Endometrial microvascular endothelial cells (primary cell): ENCODE measurements around the gene AAK1. TPM values are rescaled to one million over a fixed set of nuclear protein-coding genes. Genes with fewer than 3 reads are reported as not detected.

Source experiments
- in situ Hi-C: cut with HindIII; loops from 2 replicates; pipeline ENCODE4 v1.10.0; 2017; ENCODE audit warnings: low sequenced_read_pairs, low pct_unique_long_range_greater_than_20kb; ENCODE audit errors: inconsistent ontology term
- total RNA-seq: library from RNA; depleted of rRNA; stranded (reverse); fragments of >200 nt; gene quantifications from one replicate; pipeline ENCODE4 v1.2.3, GENCODE V29; 2015; ENCODE audit errors: inconsistent ontology term

AAK1 gene
- total RNA-seq, 1 donor from 2014 or later: 47.8 TPM

DNA sequence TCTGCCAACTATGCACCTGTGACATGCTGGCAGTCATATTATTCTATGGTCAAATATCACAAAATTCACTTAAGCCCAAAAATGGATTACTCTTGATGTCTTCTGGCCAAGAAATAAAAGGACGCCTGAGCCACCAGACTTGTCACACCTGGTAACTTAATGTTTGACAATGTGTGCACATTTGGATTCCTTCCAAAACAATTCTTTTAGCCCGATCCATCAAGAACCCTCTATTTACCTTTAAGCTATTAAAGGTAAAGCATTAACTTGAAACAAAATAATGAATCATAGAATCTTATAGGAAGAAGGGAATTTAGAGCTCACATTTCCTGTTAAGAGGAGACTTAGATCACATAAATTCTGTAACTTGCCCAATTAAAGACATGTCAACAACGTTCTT lies 159.8 kb downstream of the AAK1 start:
- in situ Hi-C loops: no loop called here

DNA sequence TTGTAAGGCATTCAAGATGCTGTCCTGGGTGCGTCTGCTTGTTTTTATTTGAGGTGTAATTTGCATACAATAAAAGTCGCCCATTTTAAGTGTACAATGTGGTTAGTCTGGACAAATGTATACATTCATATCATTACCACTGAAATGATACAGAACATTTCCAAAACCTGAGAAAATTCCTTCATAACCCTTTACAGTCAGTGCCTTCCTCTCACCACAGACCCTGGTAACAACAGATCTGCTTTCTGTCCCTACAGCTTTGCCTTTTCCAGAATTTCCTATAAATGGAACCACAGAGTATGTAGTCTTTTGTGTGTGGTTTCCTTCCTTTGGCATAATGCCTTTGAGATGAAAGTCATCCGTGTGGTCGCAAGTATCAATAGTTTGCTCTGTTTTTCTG lies 160.5 kb downstream of the AAK1 start:
- in situ Hi-C loops: no loop called here

DNA sequence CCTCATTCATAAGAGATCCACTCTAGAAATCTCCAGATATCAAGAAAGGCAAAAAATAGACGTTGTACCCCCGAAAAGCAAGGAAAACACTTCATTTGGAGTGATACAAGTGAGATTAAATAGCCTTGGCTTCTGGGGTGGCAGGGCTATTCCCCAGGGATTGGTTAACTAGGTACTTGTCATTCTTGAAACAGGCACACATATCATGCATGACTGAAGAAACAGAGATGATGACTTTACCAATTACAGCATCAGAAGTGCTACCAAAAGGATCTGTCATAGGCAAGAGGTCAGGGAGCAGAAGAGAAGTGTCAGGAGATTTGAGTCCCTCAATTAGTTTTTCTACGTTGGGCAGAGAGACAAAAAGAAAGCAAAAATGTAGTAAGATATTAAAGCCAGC lies 161.1 kb downstream of the AAK1 start:
- in situ Hi-C loops: no loop called here

DNA sequence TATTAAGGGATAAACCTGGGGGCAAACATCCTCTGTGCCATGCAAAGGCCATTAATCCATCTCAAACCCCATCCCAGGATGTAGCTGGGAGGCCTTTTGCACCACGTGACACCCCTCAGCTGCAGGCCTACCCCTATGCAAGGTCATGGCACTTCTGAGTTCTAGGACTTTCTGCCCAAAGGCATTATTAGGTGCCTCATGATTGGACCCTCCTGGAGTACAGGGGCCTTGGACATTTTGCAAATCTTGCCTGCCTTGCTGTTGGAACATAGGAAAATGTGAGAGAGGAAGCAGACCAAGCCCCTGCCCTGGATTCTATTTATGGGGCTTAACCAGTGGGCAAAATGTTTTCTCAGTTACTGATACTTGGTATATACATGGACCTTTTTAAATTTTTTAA lies 162.1 kb downstream of the AAK1 start:
- in situ Hi-C loops: no loop called here

DNA sequence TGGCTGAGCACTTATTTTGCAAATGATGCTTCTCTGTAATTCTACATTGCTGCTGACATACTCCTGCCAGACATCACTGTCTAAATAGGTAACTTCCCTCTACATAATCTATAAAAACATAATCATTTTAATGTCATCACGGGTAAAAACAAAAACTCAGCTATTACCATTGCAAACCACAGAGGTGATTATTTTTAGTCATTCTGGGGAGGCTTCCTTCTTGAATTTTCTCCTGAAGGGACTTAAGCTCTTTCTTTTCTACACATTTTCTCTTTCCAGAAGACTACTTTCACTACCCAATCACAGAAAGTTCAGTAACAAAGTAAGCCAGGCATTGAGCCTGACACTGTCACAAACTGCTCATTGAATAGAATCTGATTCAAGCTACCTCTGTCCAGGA lies 165.9 kb downstream of the AAK1 start:
- in situ Hi-C loops: no loop called here

DNA sequence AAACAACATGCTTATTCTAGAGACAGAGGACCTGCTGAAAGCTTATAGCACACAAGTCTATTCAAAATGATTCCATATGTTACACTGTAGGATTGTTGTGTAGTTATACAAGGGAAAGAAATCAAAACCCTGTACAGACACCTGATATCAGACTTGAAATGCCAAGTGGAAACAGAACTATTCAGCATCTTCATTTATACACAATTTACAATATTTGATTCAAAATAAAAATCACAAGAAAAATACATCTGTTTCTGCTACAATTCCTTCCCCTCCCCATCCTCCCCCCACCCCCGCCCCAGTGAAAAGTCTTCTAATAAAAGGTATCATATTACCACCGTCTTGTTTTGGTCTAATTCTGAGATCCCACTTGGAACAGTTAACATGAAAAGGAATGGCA lies 168.9 kb downstream of the AAK1 start:
- in situ Hi-C loops: no loop called here

DNA sequence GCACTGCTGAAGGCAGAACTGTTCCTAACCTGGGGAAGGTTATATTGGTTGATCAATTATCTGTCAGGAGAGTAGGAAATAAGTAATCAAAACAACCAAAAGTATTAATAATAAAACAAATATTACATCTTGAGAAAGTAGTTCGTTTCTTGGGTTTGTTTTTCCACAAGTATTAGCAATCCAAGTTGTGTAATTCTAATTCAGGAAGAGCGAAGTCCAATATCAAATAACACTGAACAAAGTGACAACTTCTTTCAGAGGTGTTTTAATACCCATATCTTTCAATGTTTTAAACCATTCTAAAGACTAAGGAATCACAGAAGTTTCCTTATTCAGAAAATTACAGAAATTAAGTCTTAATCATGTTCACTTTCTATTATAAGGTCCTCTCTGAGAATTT lies 171.7 kb downstream of the AAK1 start:
- in situ Hi-C loops: no loop called here

DNA sequence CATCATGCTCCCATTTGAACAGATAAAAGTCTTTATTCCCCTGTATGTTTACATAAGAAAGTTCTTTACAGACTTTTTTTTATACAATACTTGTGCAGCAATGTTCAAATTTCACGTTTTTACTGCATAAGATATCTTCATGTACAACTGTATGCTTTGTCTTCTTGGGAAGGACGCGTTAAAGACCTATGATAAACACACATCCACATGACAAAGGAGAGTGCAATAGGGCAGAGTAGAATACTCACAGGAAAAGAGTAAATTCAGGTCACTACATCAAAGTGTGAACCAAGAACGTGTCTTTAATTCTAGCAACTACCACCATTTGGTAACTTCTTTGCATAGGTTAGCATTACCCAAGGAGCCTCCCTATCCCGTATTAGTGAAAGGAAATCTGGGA lies 172.6 kb downstream of the AAK1 start:
- in situ Hi-C loops: no loop called here

DNA sequence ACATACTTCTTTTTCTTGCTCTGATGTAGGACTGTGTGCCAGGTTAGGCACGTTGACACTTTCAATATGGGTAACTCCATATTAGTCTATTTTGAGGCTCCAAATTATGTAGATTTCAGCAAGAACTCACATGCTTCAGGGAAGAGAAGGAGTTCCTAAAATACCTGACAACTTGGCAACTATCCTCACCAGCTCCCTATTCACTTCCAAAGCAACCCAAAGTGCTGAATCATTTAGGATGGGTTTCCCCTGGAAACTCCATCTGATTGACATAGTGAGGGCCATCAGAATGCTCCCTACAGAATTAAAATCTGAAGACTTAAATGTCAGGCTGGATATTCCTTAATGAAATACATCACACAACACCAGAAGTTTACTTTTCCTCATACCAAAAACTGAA lies 173.8 kb downstream of the AAK1 start:
- in situ Hi-C loops: no loop called here

DNA sequence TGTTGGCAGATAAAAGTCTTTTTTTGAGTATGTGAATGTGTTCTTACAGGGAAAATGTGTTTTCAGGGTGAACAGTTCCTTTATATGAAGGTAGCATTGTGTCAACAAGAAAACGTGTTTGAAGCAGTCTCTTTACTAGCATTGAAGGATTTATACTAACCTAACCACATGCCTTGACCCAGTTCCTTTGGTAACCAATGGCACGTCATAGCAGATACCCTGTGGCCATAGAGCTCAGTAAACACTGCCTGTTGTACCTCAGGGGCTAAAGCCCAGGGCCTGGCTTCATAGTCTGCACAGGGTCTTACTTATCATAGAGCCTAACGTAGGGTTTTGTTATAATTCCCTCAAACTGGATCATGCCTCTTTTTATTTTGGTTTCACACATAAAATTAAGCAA lies 174.2 kb downstream of the AAK1 start:
- in situ Hi-C loops: no loop called here

DNA sequence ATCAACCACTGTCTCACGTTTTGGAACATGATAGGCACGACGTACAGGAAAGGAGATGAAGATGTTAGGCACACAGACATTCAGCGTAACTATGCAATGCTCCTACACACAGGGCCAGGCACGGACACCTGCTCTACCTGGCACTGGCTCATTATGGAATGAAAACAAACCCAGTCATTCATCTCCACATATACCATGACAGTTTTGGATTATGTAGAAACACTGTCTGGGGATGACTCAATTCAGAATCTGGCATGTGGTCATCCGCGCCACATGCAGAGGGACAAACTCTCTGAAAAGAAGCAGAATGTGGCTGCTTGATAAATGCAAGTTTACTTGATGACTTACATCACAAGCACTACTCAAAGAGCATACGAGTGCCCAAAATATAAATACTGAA lies 176.8 kb downstream of the AAK1 start:
- in situ Hi-C loops: no loop called here

DNA sequence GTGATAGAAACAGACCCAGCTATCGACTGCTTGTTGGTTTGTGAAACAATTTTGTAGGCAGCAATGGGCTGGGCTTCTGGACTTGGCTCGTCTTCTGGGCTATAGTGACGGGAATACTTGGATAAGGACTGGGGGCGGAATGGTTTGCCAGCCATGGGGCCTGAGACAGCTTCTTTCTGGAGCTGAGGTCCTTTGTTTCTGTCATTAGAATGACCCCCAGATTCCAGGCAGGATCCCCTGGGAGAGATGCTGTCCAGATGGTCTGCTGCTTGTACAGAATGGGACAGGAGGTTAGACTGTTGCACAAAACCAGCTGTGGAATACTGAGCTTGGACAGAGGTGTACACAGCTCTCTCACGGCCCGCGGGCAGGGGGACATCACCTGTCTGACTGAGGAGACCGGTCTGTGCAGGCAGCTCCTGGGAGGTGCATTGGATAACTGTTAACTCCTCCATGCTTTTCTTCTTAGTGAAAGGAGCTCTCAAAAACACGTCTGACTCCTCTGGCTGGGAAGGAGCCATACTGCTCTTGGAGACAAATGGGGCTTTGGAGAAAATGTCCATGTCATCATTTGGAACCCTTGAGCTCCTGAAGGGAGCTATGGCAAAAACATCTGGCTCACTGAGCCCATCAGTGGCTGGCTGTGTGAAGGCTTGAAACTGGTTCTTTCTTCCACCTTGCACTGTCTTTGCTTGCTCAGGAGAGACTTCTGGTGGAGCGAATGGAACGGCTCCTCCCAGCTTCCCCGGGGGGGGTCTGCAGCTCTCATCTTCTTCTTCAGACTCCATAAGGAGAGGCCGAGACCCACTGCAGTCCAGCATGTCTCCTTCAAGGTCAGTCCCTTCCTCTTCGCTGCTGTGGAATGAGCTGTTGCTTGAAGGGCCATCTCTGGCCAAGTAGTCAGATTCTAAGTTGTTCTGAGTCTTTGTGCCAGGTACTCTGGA lies 177.8 kb downstream of the AAK1 start:
- in situ Hi-C loops: no loop called here

DNA sequence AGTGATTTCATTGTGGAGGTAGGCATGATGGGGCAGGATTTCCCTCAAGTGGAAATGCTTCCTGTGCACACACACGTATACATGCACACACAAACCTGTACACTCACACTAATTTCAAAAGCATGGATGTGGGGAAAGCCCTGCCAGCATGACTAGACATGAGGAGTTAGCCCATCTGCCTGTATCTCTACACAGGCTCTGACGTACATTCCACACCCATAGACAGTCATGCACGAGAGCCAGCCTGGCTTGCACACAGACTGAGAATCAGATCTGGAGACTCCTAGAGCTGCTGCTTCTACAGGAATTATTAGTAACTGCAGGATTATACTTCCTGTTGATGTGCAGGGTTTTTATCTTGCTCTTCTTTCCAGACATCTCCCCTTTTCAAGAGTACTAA lies 179.0 kb downstream of the AAK1 start:
- in situ Hi-C loops: no loop called here

DNA sequence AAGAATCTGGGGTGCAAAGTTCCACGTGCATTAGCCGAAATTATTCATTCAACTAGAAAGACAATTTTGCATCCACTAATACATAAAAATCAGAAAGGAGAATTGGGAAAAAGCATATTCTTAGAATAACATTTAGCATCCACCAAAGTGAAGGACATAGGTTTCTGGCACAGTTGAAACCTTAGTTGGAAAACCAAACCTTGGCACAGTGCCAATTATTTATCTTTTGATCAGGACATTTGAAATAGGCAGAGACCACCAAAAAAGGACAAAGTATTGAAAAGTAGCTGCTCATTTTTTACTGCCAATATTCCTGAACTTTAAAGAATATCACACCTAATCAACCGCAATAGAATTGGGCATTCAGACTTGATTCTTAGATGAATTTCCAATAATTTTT lies 180.8 kb downstream of the AAK1 start:
- in situ Hi-C loops: no loop called here

DNA sequence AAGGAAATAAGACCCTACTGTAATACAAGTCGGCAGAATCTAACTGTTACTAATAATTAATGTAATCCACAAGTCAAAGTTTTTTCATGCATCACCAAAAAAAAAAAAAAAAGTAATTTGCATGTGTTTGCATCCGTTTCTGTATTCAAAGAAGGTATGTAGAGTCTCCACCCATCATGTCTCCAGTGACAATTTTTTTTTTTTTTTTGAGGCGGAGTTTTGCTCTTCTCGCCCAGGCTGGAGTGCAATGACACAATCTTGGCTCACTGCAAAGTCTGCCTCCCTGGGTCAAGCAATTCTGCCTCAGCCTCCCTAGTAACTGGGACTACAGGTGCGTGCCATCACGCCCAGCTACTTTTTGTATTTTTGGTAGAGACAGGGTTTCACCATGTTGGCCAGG lies 182.1 kb downstream of the AAK1 start:
- in situ Hi-C loops: no loop called here

DNA sequence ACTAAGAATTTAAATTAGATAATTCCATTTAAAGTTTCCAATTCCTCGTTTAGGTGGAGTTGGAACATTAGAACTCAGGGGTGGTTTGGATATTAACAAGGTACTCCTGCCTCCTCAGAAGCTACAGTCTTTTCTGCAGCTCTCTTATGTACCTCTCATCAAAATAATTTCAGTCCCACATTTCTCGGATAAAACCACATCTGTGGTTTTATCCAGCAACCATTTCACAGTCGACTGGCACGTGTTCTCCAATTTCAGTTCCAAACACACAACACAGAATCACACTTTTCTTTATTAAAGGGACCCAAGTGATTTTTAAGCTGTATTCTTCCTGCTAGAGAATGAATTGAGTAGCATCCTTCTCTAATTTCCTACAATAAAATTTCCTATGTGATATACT lies 183.6 kb downstream of the AAK1 start:
- in situ Hi-C loops: no loop called here

DNA sequence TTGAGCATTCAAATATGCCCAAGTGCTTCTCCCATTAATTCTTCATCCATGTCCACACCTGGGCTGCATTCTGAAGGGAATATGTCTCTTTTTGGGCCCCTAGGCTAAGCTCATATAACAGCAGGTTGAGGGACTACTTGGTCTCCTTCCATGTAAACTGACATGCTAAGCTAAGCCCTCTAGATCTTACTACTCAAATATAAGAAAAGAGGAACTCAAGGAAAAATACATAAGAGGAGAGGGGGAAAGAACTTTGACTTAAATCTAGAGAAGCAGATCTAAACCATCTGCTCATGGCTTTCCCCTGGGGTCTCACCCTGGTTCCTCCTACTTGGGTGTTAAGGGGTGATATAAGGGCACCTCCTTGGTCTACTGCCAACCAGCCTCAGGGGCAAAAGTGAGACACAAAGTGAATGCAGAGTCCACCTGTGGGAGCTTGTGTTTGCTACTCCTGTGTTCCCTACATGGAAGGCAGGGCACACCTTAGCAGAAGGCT lies 186.5 kb downstream of the AAK1 start:
- in situ Hi-C loops: no loop called here

DNA sequence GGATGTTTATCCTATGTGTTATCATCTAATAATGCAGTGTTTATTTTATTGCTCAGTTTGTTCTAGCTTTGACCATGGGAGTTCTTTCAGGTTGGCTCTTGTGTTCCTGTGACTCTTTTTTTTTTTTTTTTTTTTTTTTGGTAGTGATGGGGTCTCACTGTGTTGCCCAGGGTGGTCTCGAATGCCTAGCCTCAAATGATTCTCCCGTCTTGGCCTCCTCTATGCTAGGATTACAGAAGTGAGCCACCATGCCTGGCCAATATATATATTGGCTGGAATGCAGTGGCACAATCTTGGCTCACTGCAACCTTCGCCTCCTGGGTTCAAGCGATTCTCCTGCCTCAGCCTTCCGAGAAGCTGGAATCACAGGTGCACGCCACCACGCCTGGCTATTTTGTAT lies 187.4 kb downstream of the AAK1 start:
- in situ Hi-C loops: no loop called here

DNA sequence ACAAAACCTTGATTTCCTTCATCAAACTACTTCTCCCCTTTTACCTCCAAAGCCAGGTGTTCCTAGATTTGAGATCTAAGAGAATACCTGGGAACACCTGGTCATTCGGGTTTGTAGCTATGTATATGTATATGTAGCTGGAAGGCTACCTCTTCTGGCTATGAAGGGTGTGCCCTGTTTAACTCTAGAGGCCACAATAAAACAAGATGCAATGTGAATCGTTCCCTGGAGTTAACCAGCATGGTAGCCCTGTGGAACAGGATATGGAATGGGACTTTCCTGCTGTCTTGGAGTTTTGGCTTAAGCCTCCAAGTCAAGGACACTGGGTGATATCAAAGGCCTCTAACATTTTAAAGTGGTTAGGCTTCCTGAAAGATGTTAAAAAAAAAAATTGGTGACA lies 188.6 kb downstream of the AAK1 start:
- in situ Hi-C loops: no loop called here

DNA sequence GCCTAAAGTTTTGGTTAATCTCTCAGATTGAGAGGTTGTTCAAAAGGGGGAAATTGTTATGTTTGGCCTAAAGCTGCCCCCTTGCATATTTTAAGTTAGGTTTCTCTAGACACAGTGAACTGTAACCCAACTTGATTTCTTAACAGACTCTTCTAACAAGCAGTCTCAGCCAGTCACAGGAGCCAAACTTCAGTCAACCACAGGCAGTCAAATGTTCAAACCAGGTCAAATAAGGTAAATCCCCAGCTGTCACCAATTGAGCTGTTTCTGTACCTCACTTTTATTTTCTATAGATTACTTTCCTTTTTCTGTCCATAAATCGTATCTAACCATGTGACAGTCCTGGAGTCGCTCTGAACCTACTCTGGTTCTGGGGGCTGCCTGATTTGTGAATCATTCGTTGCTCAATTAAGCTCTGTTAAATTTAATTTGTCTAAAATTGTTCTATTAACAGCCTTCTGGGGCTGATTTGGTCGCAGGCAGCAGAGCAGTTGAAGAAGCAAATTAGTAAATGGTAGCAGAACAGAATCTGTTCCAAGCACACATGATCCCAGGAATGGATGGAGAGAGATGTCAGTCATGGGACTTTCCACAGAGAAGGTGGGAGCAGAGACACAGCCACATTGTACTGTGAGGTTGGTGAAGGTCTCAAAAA lies 189.9 kb downstream of the AAK1 start:
- in situ Hi-C loops: no loop called here
